GM21447 (cell line): ENCODE measurements around the gene DNAJB4.
"Not testable (repeated sequence)": the region's sequence is repeated elsewhere in the genome, so short reads cannot be mapped to it uniquely, and the experiment has no call there.

Source experiments
- ATAC-seq: cut with Tn5 transposase; IDR thresholded peaks from one replicate; pipeline ENCODE4 v1.9.1; 2021; ENCODE audit not compliant: unreplicated experiment

The DNAJB4 gene

DNA sequence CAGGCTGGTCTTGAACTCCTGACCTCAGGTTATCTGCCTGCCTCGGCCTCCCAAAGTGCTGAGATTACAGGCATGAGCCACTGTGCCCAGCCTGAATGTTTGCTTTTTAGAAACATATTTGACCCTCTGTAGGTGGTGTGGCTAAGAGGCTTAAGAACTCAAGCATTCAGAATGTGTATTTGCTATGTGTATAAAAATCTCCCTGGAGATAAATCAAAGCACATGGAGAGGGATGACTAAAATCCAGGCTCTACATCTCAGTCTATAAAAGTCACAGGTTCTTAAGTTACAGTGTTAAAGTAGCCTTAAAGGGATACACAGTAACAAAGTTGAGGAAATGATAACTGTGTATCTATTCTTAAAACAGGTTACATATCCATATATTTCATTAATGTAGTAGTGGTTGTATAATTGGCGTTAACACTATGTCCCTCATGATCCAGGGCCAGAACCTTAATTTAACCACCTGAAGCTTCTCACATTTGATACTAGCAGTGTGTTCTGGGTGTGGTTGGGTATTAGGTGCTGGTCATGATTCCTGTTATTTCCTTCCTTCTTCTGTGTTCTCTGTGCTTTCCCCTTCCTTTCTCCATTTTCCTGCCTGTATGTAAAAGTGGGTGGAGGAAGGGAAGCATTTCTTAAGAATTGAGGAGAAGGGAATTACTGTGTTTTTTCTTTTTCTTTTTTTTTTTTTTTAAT, 57.2 kb downstream of the DNAJB4 start:
- no peak for ATAC-seq

DNA sequence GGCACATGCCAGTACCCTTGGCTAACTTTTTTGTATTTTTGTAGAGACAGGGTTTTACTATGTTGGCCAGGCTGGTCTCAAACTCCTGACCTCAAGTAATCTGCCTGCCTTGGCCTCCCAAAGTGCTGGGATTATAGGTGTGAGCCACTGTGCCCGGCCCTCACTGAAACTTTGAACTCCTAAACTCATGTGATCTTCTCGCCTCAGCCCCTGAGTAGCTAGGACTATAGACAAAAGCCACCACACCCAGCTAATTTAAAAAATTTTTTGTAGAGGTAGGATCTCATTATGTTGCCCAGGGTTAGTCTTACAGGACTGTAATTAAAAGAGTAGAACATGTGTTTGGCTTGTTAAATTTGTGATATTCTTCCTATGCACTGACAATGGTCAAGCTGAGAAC, 60.1 kb downstream of the DNAJB4 start:
- not testable (repeated sequence) for ATAC-seq
